IPS-18a (cell line): Measurements from ENCODE around the gene POLR2F.
A peak's percentile ranks its signal among the peaks of the same experiment; 100 is the strongest.

Experiments used
- H3K27ac ChIP-seq: one replicate; pipeline ENCODE4 v1.5.1; 2013; ENCODE audit warnings: low read length
- H3K27me3 ChIP-seq: one replicate; pipeline ENCODE4 v1.6.1; 2013; ENCODE audit warnings: mild to moderate bottlenecking, low read length; ENCODE audit not compliant: control insufficient read depth, insufficient read depth
- H3K36me3 ChIP-seq: one replicate; pipeline ENCODE4 v1.6.1; 2013; ENCODE audit warnings: low read depth, low read length; ENCODE audit not compliant: control insufficient read depth
- H3K4me1 ChIP-seq: one replicate; pipeline ENCODE4 v1.6.1; 2013; ENCODE audit warnings: low read depth, low read length; ENCODE audit not compliant: control insufficient read depth
- H3K4me3 ChIP-seq: one replicate; pipeline ENCODE4 v1.5.1; 2013; ENCODE audit warnings: low read length
- H3K9ac ChIP-seq: one replicate; pipeline ENCODE4 v1.6.1; 2013; ENCODE audit warnings: mild to moderate bottlenecking, low read length, moderate library complexity
- H3K9me3 ChIP-seq: one replicate; pipeline ENCODE4 v1.6.1; 2013; ENCODE audit warnings: low read depth, low read length; ENCODE audit not compliant: control insufficient read depth

Gene POLR2F

DNA sequence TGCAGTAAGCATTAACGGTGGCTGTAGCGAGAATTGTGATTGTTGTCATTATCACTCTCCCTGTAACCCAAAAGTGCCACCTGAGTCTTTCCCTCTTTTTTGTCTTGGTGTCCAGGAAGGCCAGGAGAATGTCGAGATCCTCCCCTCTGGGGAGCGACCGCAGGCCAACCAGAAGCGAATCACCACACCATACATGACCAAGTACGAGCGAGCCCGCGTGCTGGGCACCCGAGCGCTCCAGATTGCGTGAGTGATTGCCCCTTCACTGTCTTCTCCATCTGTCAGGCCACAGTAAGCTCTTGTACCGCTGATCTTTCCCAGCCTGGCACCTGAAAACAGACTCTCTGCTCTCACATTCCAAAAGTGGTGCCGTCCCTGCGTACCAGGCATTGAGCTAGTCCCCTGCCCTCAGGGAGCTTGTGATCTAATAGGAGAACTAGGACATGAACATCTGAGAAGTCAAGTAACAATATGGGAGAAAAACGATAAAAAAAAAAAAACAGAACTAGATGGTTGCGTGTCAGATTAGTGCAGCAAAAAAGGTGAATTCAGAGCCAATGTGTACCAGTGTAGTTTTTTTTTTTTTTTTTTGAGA lies 5.8 kb downstream of the POLR2F start:
- Histone ChIP-seq H3K9ac (no peak overlapping the region), H3K27me3 (no peaks in the 10 kb centered on the region), H3K4me3 (no peak overlapping the region), H3K4me1 (no peaks in the 10 kb centered on the region), H3K9me3 (no peaks in the 10 kb centered on the region), H3K27ac (no peak overlapping the region), H3K36me3 (peaks cover 51% of the 10 kb centered on the region)

GRCh38 chr22:37961062-37961461 lies 7.6 kb downstream of the POLR2F start:
- Histone ChIP-seq H3K36me3 (peaks cover 51% of the 10 kb centered on the region), H3K9ac (no peak overlapping the region), H3K9me3 (no peaks in the 10 kb centered on the region), H3K27me3 (no peaks in the 10 kb centered on the region), H3K27ac (no peak overlapping the region), H3K4me3 (no peak overlapping the region), H3K4me1 (no peaks in the 10 kb centered on the region)

DNA sequence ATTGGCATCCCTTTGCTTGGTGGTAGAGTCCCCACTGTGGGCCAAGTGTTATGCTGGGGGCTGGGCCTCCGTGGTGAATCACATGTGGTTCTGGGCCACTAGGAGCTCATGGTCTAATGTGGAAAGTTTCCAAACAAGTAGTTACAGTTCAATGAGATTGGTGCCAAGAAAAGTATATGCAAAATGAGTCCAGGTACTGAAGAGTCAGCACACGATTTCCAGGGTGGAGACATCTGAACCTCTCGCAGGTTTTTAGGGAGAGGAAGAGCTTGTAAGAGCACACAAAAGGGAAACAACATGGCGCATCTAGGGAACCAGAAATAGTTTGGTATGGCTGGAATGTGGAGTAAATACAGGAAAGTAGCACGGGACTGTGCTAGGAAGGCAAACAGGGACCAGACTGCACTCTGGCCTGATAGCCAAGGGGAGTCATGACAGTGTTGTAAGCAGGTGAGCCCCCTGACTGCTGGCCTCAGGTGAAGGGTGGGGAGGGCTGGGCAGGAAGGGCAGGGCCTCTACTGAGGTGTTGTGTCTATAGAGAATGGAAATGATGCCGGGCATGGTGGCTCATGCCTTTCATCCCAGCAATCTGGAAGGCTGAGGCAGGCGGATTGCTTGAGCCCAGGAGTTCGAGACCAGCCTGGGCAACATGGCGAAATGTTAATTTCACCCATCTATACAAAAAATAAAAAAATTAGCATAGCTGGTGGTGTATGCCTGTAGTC lies 12.6 kb downstream of the POLR2F start:
- no peak overlapping the region for H3K27ac ChIP-seq
- H3K9ac ChIP-seq, result no peak overlapping the region
- H3K36me3 ChIP-seq, result peaks cover 33% of the 10 kb centered on the region
- H3K9me3 ChIP-seq, result no peaks in the 10 kb centered on the region
- no peak overlapping the region for H3K4me3 ChIP-seq
- H3K4me1 ChIP-seq, result peaks cover 1% of the 10 kb centered on the region
- H3K27me3 ChIP-seq, result no peaks in the 10 kb centered on the region

- H3K27ac ChIP-seq, result no peak overlapping the region
- H3K27me3 ChIP-seq, result no peaks in the 10 kb centered on the region
- no peaks in the 10 kb centered on the region for H3K9me3 ChIP-seq
- H3K36me3 ChIP-seq, result peaks cover 23% of the 10 kb centered on the region
- H3K9ac ChIP-seq, result no peak overlapping the region
- H3K4me1 ChIP-seq, result peaks cover 9% of the 10 kb centered on the region
- H3K4me3 ChIP-seq, result no peak overlapping the region
Observed at GRCh38 chr22:37967147-37967546, 13.6 kb downstream of the POLR2F start.

DNA sequence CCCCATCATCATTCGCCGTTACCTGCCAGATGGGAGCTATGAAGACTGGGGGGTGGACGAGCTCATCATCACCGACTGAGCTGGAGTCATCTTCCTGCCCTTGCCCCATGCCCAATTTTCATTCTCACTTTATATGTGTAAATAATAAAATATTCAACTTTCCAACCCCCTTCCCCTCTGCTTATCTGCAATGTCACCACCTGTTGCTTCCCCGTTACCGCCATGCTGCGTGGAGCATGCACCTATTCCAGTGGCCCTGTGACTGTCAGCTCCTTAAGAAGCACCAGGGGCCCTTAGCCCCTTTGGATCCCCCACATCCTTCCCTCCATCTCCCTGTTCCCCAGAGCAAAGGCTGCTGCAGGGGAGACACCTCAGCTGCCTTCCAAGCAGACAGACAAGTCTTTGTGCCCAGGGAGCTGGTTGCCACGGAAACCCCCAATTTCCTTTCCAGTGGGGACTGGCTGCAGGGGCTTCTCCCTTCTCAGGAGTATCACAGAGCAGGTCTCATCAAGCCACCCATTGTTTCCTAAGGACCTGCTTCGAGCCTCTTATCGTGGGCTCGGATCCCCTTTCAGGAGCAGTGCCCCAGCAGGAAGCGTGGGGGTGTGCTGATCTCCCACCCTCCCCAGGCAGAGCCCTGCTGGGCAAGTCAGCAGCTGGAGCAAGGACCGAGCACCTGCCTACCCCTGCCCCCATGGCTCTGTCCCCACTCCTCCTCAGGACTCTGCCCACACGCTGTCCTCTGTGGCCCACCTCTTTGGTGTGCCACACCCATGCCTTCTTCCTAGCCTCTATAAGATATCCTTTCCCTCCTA lies 14.3 kb downstream of the POLR2F start:
- Histone ChIP-seq H3K4me3 (no peak overlapping the region), H3K27me3 (no peaks in the 10 kb centered on the region), H3K27ac (no peak overlapping the region), H3K9me3 (no peaks in the 10 kb centered on the region), H3K9ac (no peak overlapping the region), H3K36me3 (peaks cover 21% of the 10 kb centered on the region), H3K4me1 (peaks cover 16% of the 10 kb centered on the region)

DNA sequence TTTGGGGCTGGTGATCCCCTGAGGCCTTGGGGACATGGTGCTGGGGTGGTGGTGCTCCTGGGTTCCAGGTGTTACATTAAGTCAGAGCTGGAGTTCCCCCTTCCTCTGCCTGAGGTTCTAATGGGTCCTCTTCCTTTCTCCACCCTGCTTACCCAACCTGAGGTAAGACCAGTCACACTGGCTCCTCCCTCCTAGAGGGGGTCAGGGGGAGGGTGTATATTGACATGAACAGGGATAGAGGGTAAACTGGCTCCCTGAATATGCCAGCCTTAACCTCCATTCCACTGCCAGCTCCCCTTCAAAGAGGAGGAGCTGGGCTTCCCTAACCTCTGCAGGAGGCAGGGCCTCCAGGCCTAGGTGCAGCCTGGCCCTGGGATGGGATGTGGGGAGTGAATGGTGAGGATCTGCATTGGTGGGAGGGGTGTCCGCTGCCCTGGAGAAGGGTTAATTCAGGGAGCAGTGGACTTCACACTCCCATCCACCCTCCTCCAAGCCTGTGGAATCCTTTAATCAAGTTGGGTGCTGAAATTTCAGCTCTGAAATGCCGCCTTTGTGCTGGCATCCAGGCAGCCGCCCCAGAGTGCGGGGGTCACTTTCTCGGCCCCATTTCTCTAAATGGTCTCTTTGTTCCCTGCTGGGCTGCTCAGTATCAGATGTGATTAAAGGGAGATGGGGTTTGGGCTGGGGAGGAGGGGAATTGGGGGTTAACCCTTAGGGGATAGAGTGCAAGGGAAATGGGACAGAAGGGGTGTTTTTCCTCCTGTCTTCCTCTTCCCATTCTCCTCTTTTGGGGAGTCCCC lies 15.2 kb downstream of the POLR2F start:
- H3K27me3 ChIP-seq, result no peaks in the 10 kb centered on the region
- no peaks in the 10 kb centered on the region for H3K9me3 ChIP-seq
- no peak overlapping the region for H3K9ac ChIP-seq
- peaks cover 18% of the 10 kb centered on the region for H3K36me3 ChIP-seq
- peaks cover 17% of the 10 kb centered on the region for H3K4me1 ChIP-seq
- H3K4me3 ChIP-seq, result no peak overlapping the region
- no peak overlapping the region for H3K27ac ChIP-seq

GRCh38 chr22:37970864-37971263 lies 17.4 kb downstream of the POLR2F start:
- H3K4me1 ChIP-seq, result peaks cover 17% of the 10 kb centered on the region
- H3K27me3 ChIP-seq, result no peaks in the 10 kb centered on the region
- no peak overlapping the region for H3K9ac ChIP-seq
- no peak overlapping the region for H3K27ac ChIP-seq
- H3K4me3 ChIP-seq, result no peak overlapping the region
- no peaks in the 10 kb centered on the region for H3K9me3 ChIP-seq
- peaks cover 14% of the 10 kb centered on the region for H3K36me3 ChIP-seq

- Histone ChIP-seq H3K27me3 (no peaks in the 10 kb centered on the region), H3K9me3 (no peaks in the 10 kb centered on the region), H3K4me3 (peak overlapping the region; percentile 26), H3K9ac (no peak overlapping the region), H3K36me3 (peaks cover 13% of the 10 kb centered on the region), H3K27ac (no peak overlapping the region), H3K4me1 (peaks cover 17% of the 10 kb centered on the region)
Observed at GRCh38 chr22:37971475-37972434, 18.3 kb downstream of the POLR2F start.

GRCh38 chr22:37972527-37972926 lies 19.0 kb downstream of the POLR2F start:
- Histone ChIP-seq H3K27me3 (no peaks in the 10 kb centered on the region), H3K4me1 (peaks cover 17% of the 10 kb centered on the region), H3K27ac (no peak overlapping the region), H3K9ac (no peak overlapping the region), H3K36me3 (peaks cover 5% of the 10 kb centered on the region), H3K4me3 (no peak overlapping the region), H3K9me3 (no peaks in the 10 kb centered on the region)

GRCh38 chr22:37973271-37974170 lies 20.0 kb downstream of the POLR2F start:
- Histone ChIP-seq H3K4me3 (no peak overlapping the region), H3K36me3 (no peaks in the 10 kb centered on the region), H3K27ac (no peak overlapping the region), H3K27me3 (no peaks in the 10 kb centered on the region), H3K9ac (no peak overlapping the region), H3K9me3 (no peaks in the 10 kb centered on the region), H3K4me1 (peaks cover 17% of the 10 kb centered on the region)
